ENCODE results near the gene RUFY2.
"Not testable (repeated sequence)": the region's sequence is repeated elsewhere in the genome, so short reads cannot be mapped to it uniquely, and the experiment has no call there.

RUFY2 gene

DNA sequence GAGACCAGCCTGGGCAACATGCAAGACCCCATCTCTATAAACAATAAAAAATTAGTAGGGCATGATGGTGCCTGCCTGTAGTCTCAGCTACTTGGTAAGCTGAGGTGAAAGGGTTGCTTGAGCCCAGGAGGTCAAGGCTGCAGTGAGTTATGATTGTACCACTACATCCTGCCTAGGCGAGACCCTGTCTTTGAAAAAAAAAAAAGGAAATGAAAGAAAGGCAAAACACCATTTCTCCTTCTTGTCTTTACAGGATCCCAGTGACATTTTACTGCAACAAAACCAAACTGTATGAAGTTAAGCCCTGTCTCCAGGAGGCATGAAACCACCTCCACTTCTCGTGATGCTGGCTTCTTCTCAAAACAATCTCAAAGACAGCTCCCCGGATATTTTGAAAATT lies 44.5 kb downstream of the RUFY2 start:
- DNase-seq: no peak

DNA sequence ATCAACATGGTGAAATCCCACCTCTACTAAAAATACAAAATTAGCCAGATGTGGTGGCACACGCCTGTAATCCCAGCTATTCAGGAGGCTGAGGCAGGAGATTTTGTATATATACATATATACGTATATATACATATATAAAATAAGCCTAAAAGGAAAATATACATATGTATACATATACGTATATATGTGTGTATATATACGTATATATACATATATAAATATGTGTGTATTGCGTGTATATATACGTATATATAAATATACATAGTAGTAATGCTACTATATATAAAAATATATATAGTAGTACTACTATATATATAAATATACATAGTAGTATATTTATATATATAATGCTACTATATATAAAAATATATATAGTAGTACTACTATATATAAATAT lies 47.9 kb downstream of the RUFY2 start:
- no peak for DNase-seq

DNA sequence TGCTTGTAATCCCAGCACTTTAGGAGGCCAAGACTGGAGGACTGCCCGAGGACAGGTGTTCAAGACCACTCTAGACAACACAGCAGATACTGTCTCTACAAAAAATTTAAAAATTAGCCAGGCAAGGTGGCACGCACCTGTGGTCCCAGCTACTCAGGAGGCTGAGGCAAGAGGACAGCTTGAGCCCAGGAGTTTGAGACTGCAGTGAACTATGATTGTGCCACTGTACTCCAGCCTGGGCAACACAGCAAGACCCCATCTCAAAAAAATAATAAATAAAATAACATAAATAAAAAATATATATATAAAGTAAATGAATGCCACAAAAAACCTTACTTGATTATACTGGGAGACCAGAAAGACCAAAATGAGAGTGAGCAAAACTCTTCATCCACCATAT lies 53.5 kb downstream of the RUFY2 start:
- no peak for DNase-seq

DNA sequence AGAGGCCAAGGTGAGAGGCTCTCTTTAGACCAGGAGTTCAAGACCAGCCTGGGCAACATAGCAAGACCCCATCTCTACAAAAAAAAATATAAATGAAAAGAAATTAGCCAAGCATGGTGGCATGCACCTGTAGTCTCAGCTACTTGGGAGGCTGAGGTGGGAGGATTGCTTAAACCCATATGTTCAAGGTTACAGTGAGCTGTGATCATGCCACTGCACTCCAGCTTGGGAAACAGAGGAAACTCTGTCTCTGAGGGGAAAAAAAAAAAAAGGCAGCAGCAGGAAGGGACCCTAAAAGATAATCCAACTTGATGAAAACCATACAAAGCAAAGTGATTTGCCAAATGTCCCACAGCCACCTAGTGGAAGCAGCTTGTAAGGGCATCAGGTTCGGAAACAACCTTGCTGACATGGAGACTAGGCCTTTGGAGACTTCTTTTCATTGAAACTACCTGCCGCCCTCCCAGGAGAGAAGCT lies 58.8 kb downstream of the RUFY2 start:
- no peak for DNase-seq

DNA sequence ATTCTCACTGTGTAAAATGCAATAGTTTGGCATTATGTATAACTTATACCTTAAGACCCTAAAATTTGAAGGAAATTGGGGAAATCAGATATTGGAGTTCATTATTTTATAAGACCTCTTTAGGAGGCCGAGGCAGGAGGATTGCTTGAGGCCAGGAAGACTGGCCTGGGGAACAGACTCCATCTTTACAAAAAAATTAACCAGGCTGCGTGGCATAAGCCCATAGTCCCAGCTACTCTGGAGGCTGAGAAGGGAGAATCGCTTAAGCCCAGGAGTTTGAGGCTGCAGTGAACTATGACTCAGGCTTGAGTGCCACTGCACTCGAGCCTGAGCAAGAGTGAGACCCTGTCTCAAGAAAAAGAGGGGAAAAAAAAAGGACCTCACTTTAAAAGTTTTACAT lies 60.3 kb downstream of the RUFY2 start:
- DNase-seq: no peak

DNA sequence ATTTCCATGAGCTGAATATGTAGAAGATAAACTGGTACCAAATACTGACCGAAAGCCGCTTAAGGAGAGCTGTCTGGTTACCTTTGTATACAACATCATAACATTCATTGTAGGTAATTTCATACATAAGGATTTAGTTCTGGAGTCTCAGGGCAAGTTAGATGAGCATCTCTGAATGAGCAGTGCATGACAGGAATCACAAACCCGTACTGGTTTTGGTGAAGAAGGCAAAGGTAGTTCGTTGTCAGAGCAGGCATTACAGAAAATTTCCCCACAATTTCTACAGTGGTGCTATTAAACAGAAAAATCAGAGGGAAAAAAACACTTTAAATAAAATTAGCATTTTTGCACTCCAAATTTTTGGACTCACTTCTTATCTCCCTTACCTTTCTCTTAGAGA lies 61.5 kb downstream of the RUFY2 start:
- no peak for DNase-seq

DNA sequence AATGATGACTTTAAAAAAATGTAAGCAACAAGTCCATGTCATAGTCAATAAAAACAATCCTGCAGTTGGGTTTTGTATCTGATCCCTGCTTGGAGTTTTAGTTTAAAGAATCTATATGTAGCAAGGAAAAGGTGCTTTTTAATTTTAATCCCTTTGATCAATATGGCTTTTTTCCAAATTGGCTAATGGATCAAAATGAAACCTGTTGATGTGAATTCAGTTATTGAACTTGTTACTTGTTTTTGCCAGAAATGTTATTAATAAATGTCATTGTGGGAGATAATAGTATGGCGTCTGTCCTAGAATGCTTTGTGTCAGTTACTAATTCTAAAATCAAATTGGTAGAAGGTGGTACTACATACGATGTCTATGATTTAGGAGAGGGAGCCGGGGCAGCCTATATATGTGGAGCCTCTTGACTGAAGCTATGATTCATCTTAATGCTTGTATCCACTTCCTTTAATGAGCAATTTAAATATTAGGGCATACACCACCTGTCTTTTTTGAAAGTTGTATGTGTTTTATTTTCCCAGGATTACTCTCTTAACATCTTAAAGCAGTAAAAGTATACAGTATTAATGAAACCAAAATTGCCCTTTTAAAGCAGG lies 64.1 kb downstream of the RUFY2 start:
- DNase-seq: no peak

DNA sequence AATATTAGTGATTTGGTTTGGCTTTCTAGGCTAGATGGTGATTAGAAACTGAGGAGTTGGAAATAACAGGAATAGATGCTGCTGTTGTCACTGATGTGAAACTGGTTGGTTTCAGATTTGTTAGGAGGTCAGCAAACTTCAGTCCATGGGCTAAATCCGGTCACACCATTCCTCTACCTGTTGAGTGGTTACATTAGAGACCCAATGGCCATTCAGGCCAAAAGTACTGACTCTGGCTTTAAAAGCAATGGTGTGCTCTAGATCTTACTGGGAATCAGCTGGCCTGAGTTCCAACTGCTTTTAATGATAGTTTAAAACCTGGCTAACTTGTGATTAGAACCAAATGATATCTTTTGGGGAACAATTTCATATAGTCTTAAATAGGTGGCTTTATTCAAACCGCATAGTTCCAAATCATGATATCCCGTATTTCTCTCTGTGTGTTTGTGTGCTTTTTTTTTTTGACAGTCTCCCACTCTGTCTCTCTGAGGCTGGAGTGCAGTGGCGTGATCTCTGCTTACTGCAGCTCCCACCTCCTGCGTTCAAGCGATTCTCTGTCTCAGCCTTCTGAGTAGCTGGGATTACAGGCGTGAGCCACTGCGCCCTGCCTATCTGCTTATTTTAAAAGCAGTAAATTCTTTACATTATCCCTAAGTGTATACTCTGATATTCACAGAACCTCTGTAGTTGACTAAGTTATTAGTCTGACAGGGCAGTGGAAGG lies 66.6 kb downstream of the RUFY2 start:
- DNase-seq: no peak

DNA sequence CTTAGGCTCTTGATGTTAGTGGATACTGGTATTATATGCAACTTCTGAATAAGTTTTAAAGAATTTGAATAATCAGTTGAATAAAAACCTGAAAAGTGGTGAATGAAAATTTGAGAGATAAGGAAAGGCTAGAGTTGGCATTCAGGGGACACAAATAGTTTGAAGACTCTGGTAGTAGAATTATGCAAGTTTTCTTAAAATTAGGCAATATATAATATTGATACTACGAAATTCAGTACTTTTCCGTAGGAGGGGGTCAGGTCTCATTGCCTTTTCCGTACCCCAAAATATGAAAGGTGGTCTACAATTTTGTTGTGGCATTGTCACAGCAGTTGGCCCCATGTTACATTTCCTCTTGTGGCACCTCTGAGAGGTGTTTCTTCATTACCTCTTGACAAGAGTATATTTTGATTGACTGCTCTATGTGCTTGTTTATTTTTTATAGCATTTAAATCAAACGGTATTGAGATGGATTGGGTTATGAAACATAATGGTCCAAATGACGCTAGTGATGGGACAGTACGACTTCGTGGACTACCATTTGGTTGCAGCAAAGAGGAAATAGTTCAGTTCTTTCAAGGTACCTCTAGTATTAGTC lies 70.2 kb downstream of the RUFY2 start:
- no peak for DNase-seq

DNA sequence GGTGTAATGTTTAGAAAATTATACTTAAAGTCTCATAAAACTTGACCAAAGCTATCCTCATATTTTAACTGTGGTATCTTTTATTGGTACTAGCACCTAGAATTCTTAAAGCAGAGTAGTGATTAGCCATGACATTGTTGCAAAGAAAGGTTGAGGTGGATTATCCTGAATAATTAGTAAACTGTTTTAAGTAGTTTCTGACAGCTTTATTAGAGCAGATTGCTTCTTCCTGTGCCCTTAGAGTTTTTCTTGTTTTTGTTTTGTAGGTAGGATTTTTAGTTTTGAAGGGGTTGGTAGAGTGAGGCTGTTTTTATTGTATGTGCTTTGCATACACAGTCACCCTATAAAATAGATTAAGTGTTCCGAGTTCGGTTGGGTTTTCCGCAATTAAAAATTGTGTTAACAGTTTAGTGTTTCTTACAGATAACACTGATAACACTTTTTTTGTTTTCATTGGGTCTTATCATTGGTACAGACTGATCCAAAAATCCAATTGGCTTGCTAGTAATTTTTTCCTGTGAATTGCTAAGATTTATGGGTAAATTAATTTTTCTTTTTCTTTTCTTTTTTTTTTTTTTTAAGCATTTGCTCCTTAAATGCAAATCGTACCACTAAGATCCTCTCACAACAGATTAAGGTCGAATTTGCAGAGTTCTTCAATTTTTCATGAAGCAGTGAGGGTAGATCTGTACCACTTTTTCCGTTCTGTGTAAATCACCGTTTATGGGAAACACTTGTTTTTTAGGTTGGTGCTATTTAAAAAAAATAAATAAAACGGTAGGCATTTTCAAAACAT lies 72.2 kb downstream of the RUFY2 start:
- no peak for DNase-seq

DNA sequence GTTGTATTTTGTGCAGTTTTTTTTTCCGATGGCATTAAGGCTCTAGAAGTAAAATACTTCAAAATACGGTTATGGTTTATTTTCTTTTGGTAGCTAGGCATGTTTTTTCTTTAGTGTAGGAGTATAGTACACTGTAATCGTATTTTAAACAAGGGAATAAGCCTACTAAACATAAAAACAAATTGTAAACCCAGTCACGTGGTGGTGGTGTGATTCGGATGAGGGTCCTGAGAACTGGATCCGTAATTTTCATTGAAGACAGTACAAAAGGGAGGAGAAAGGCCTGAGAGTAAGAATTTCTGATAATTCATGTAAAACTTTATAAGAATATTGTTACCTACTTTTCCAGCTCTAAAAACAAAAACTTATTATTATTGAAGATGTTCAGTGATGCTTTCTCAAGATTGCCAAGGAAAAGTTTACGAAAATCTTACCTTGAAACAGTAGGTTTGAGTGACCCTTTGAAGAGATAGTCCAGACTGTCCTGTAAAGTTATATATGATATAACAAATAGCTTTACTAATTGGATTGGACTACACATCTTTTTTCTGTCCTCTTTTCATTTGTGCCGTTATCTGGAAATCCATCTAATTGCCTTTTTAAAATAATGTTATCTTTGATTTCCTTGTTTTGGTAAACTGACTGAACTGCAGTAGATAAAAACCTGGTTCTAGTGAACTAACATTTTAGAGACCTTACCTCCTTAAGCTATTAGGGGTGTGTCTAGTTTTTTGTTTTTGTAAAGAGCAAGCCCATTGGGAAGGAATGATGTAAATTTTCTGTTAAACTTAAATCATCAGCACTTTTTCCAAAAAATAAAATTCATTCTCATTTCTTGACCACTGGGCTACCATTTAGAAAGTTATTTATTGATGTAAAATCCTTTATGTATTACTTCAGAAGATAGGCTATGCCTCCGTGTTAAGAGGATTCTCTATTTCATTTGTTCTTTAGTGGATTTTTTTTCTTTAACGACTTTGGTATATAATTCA lies 73.3 kb downstream of the RUFY2 start:
- DNase-seq: no peak

DNA sequence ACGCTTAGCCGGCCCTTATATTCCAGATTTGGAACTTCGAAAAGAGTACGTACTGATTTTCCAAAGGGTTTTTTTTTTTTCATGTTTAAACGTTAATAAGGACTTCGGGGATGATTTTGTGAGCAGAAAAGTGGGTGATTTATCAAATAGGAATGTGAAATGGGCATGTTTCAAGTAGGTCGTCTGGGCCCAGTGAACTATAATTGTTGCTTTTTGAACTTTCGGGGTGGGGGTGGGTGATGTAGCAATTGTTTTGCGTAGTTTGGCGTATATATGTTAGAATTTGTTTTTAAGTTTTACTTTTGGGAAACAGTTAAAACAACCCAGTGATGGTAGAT lies 74.0 kb downstream of the RUFY2 start:
- DNase-seq: no peak

DNA sequence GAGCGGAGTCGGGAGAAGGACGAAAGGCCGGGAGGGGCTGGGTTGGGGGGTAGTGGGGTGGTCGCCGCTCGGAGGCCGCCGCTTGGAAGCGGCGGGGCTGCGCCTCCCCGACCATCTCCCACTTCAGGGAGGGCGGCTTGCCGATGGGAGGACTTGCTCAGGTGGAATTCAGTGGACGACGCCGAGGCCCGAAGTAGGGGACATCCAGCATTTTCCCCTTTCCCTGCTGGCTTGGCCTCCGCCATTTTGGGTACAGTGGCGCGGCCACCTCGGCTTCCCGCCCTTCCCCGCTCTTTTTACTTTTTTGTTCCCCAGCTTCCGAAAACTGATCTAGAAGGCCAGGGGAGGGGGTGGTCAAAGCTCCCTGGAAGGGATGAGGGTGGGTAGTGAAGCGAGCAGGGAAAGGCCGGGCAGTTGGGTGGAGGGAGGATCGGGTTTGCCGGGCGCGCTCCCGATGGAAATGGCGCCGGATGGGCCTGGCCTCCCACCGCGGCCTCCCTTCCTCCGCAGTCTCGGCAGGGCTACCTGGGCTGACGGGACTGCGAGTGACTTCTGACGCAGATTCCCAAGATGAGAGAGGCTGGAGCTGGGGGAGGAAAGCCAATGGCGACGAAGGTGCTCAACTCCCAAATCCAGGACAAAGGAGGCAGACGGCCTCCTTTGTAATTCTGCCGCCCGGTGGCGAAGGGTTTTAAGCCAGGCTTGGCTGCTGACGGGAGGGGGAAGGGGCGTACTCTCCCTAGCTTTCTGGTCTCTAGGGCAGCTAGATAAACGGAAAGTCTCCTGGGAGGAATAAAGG lies 74.6 kb downstream of the RUFY2 start, which contains the start of gene PBLD:
TSS of gene PBLD (minus strand) at position 670 of the 799 bp plus-strand sequence. CDS start 26,084 bp downstream, outside the sequence.
- DNase-seq: peak; percentile 51

DNA sequence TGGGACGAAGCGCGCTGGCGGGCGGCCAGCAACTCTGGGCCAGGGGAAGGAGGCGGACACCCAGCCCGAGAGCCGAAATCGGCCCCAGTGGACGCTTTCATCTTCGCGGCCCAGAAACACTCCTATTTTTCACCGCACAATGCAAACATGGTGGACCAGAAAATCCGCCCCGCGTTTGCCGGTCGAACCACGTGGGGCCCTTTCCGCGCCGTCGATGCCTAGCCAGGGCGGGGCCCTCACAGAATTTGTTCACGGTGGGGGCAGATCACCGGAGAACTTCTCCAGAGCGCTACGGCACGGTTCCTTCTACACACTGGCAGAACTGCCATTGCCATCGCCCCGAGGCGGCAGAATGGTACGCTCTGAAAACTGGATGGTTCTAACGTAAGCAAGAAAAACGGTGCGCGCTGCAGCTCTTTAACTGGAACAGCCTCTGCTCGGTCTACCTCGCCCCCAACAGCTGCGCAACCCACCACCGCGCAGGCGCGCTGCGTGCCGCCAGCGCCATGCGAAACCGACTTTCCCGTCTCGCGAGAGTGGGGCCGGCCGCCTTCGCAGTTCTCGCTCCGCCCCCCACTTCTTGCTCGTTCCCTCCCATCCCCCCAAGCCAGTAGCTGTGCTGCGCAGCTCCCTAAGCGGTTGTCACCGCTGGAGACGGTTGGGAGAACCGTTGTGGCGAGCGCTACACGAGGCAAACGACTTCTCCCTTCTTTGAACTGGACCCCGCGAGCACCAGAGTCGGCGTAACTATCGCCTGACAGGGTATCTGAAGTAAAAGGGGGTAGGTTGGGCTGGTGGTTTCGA lies 75.4 kb downstream of the RUFY2 start, which contains the start of gene HNRNPH3:
TSS of gene HNRNPH3 (plus strand) at position 610 of the 804 bp plus-strand sequence. CDS start 5,158 bp downstream, outside the sequence.
- peak; percentile 90 for DNase-seq

DNA sequence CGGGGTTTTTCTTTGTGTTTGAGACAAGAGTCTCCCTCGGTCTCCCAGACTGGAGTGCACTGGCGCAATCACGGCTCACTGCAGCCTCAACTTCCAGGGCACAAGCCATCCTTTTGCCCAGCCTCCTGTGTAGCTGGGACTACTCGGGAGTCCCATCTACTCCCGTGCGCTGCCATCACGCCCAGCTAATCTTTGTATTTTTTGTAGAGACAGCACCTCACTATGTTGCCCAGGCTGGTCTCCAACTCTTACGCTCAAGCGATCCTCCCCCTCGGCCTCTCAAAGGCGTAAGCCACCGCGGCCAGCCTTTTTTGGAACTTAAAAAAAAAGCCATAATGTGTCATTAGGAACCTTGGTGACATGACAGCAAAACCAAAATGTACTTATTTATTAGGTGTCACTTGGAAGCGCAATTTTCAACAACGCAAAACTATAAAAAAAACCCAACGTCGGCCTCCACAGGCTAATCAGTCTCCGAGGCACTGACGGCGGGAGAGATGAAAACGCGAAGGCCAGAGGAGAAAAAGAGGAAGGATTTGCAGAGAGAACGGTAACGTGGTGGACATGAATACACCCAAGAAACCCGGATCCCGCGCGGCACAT lies 76.1 kb downstream of the RUFY2 start:
- no peak for DNase-seq

DNA sequence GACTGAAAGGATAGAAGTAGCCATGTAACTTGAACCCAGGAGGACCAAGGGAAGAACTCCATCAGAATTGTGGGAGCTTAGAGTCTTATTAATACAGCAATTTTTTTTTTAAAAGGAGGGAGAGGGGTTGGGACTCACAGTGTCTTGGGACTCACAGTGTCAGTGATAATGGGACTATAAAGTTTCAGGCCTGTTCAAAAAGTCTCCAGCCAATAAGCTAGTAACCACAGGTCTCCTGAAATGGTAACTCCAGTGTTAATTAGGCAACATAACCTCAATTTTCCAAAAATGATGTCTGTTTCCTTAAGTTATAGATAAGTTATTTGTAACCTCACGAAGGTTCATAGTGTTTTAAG lies 77.6 kb downstream of the RUFY2 start:
- no peak for DNase-seq

DNA sequence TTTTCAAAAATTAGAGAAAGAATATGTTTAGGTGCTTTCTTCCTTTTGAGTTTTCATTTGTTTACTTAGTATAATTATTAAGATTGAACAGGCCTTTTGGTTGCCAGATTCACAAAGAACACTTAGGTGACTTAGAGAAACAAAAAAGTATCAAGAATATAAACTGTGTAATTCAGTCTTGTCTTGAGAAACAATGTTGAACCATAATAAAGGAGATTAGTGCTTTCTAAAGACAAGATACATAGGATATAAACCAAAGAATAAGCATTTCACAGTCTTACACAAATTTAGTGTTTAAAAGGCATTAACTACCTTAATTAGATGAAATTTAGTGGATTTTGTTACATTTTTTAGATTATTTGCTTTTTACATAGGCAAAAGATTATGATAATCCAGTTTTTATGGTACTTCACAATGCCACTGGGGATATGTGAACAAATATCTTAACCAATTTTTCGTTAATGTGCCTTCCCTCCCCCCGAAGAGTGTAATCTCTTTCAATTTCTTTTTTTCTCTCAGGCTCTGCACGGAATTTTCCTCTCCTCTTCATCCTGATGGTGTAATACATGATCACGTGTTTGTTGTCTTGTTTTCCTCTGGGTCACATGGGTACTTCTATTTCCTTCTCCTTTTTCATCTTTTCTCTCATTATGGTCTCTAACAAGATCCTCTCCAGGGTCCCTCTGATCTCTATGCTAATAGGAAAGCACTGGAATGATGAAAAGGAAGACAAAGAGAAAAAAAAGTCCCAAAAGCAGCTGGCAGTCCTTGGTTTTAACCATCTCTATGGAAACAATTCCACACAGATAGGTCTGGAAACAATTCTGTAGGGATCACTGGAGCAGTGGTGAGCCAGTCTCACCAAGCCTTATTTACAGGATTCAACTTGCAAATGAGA lies 78.9 kb downstream of the RUFY2 start:
- peak; percentile 56 for DNase-seq

DNA sequence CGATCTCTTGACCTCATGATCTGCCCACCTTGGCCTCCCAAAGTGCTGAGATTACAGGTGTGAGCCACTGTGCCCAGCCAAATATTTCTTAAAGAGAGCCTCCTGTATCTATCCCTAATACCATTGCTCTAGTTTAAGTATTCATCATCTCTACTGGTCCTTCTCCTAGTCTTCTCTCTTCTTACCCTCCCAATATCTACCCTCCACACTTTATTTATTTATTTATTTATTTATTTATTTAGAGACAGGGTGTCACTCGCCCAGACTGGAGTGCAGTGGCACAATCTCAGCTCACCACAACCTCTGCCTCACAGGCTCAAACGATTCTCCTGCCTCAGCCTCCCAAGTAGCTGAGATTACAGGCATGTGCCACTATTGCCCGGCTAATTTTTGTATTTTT lies 82.7 kb downstream of the RUFY2 start:
- not testable (repeated sequence) for DNase-seq

Measured in NCI-H1436 treated with DMSO at 0.1 percent for 48 hours (cell line).